ENCODE measurements around the gene PSMC2. TPM values are rescaled to one million over a fixed set of nuclear protein-coding genes. Genes with fewer than 3 reads are reported as not detected.

Gene PSMC2
- total RNA-seq, 1 experiment from 2014 or later = 114 TPM

DNA sequence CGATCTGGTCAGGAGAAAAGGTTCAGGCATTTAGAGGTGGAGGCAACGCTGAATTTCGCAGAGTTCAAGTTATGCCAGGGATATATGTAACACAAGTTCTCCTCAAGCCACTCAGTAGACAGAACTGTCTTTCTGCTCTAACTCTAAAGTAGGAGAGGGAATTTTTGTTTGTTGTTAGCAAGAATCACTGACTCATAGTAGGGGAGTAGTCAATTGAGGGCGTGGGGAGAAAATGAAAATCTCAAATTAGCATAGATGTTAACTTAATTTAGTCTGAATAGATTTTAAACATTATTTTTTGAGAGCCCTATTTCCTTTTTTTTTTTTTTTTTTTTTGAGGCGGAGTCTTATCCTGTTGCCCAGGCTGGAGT, 34.6 kb downstream of the PSMC2 start:
- TF ChIP-seq, protein P1, sequence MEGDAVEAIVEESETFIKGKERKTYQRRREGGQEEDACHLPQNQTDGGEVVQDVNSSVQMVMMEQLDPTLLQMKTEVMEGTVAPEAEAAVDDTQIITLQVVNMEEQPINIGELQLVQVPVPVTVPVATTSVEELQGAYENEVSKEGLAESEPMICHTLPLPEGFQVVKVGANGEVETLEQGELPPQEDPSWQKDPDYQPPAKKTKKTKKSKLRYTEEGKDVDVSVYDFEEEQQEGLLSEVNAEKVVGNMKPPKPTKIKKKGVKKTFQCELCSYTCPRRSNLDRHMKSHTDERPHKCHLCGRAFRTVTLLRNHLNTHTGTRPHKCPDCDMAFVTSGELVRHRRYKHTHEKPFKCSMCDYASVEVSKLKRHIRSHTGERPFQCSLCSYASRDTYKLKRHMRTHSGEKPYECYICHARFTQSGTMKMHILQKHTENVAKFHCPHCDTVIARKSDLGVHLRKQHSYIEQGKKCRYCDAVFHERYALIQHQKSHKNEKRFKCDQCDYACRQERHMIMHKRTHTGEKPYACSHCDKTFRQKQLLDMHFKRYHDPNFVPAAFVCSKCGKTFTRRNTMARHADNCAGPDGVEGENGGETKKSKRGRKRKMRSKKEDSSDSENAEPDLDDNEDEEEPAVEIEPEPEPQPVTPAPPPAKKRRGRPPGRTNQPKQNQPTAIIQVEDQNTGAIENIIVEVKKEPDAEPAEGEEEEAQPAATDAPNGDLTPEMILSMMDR (IDR thresholded peaks at IDR 0.05; ENCODE audit: unreplicated experiment) = no peak
- Mint-ChIP-seq H3K4me1 (ENCODE audit: low read depth, unreplicated experiment) (no peaks in the 10 kb centered on the region), H3K36me3 (ENCODE audit: insufficient read depth, unreplicated experiment) (no peaks in the 10 kb centered on the region), H3K9me3 (ENCODE audit: low read depth, unreplicated experiment) (no peaks in the 10 kb centered on the region), H3K27ac (ENCODE audit: unreplicated experiment) (no peak overlapping the region), H3K27me3 (ENCODE audit: unreplicated experiment) (no peaks in the 10 kb centered on the region), H3K4me3 (ENCODE audit: low read depth, unreplicated experiment) (no peak overlapping the region)
- BruUV-seq (replicated peaks) = no TSS peak
- intact Hi-C loops (cut with micrococcal nuclease; ENCODE audit: unreplicated experiment) = no loop called here
- CTCF ChIA-PET = no interaction called here
- no peak for DNase-seq

DNA sequence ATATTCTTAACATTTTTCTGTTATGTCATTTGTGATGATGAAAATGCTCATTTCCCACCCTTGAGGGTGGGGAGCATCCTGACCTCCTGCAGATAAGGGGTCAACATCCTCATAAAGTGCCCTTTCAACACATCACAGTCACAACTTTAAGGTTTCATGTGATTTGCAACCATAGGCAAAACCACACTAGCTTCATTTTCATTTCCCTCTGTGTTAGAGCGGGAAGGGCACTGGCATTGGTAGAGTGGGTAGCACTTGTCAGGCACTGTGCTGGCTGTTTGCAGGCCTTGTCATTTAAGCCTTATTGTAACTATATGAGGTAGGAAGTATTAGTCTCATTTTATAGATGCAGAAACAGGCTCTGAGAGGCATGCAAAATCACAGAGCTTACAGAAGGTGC, 39.8 kb downstream of the PSMC2 start:
- Mint-ChIP-seq H3K4me3 (ENCODE audit: low read depth, unreplicated experiment) (no peak overlapping the region), H3K9me3 (ENCODE audit: low read depth, unreplicated experiment) (no peaks in the 10 kb centered on the region), H3K27me3 (ENCODE audit: unreplicated experiment) (no peaks in the 10 kb centered on the region), H3K36me3 (ENCODE audit: insufficient read depth, unreplicated experiment) (no peaks in the 10 kb centered on the region), H3K27ac (ENCODE audit: unreplicated experiment) (no peak overlapping the region), H3K4me1 (ENCODE audit: low read depth, unreplicated experiment) (no peaks in the 10 kb centered on the region)
- TF ChIP-seq, protein P1 (IDR thresholded peaks at IDR 0.05; ENCODE audit: unreplicated experiment) = no peak
- no TSS peak for BruUV-seq (replicated peaks)
- CTCF ChIA-PET = no interaction called here
- intact Hi-C loops (cut with micrococcal nuclease; ENCODE audit: unreplicated experiment) = no loop called here
- DNase-seq = no peak

DNA sequence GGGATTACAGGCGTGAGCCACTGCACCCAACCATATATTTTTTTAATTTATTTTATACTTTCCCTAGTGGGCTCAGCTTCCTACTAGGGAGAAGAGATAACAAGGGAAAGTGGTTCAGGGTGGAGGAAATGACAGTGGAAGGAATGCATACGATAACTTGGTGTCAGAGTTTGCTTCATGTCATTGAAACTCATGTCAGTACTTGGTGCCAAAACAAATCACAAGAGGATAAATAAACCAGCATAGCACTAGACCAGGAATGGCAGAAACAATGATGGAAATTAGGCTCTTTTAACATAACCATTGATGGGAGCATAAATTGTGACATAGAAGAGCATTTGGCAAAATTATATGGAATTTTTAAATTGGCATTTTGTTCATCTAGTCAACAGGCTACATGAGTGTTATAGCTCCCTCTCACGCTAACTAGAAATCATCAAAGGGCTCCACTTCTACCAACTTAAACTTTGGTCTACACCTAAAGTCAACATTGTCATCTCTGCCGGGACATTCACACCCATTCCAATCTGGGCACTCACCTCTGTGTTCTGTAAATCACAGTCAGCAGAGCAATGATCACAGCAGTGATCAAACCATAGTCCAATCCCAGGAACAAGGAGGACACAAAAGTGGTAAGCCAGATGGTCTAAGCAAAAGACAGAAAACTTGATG, 41.2 kb downstream of the PSMC2 start:
- no peak for DNase-seq
- CTCF ChIA-PET = no interaction called here
- TF ChIP-seq, protein P1 (IDR thresholded peaks at IDR 0.05; ENCODE audit: unreplicated experiment) = no peak
- no TSS peak for BruUV-seq (replicated peaks)
- no peaks in the 10 kb centered on the region for H3K4me1 Mint-ChIP-seq (ENCODE audit: low read depth, unreplicated experiment)
- H3K9me3 Mint-ChIP-seq (ENCODE audit: low read depth, unreplicated experiment) = no peaks in the 10 kb centered on the region
- H3K27ac Mint-ChIP-seq (ENCODE audit: unreplicated experiment) = no peak overlapping the region
- H3K4me3 Mint-ChIP-seq (ENCODE audit: low read depth, unreplicated experiment) = no peak overlapping the region
- H3K36me3 Mint-ChIP-seq (ENCODE audit: insufficient read depth, unreplicated experiment) = no peaks in the 10 kb centered on the region
- H3K27me3 Mint-ChIP-seq (ENCODE audit: unreplicated experiment) = no peaks in the 10 kb centered on the region
- intact Hi-C loops (cut with micrococcal nuclease; ENCODE audit: unreplicated experiment) = no loop called here

GRCh38 chr7:103389263-103389662, 41.8 kb downstream of the PSMC2 start:
- BruUV-seq (replicated peaks) = no TSS peak
- H3K36me3 Mint-ChIP-seq (ENCODE audit: insufficient read depth, unreplicated experiment) = no peaks in the 10 kb centered on the region
- H3K4me3 Mint-ChIP-seq (ENCODE audit: low read depth, unreplicated experiment) = no peak overlapping the region
- intact Hi-C loops (cut with micrococcal nuclease; ENCODE audit: unreplicated experiment) = no loop called here
- H3K9me3 Mint-ChIP-seq (ENCODE audit: low read depth, unreplicated experiment) = no peaks in the 10 kb centered on the region
- TF ChIP-seq, protein P1 (IDR thresholded peaks at IDR 0.05; ENCODE audit: unreplicated experiment) = no peak
- CTCF ChIA-PET = no interaction called here
- H3K27ac Mint-ChIP-seq (ENCODE audit: unreplicated experiment) = no peak overlapping the region
- DNase-seq = no peak
- no peaks in the 10 kb centered on the region for H3K27me3 Mint-ChIP-seq (ENCODE audit: unreplicated experiment)
- no peaks in the 10 kb centered on the region for H3K4me1 Mint-ChIP-seq (ENCODE audit: low read depth, unreplicated experiment)

Data from Calu3 (cell line).